Amniotic stem cell (primary cell): ENCODE measurements around the gene KISS1.

Experiments used
- DNase-seq: peaks from one replicate; lab custom pipeline; 2025; lab: John Stamatoyannopoulos, UW

KISS1 gene

DNA sequence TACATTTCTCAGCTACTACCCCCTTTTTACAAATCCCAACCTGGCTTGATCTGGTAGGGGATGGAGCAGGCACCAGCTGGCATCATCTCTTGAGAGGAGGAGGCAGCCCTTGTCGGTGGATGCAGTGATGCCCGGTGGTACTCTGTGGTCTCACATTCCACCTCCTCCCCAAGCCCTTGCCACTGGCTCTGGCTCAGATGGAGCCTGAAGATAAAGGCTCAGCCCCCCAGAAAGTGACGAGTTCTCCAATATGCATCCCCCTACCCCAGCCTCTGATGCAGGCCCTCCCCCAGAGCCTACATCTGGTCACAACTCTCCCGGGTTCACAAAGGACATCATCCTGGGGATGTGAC, 21.3 kb upstream of the KISS1 start:
- DNase-seq, result no peak

DNA sequence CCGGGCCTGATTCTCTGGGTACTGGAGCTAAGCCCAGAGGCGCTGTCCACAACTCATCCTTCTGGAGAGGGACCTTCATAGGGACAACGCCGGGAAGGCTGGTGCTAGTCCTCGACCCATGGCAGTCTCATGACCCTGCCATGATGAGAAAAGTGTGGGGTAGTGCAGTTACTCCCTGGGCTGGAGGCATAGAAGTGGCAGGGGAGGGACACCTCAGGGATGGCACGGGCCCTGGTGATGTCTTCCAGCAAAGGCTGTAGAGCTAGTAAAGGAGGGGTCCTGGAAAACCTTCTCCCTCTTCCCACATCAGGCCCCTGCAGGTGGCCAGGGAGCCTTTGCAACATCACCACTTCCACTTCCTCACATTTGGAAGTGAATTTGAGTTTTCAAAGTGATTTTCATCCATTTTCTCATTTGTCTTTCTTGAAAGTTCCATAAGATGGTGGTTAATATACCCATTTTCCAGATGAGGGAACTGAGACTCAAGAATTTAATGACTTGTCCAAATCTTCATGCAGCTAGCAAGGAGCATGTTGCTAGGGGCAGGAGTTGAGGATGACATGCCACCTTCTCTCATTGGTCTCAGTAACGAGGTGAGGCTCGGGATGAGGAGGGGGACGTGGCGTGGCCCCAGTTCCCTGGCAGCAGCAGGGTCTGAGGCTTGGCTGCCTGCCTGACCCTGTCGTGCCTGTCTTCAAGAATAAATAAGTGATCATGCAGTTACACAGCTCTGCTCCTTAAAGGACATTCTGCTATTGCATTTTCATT, 20.8 kb upstream of the KISS1 start:
- DNase-seq, result no peak

DNA sequence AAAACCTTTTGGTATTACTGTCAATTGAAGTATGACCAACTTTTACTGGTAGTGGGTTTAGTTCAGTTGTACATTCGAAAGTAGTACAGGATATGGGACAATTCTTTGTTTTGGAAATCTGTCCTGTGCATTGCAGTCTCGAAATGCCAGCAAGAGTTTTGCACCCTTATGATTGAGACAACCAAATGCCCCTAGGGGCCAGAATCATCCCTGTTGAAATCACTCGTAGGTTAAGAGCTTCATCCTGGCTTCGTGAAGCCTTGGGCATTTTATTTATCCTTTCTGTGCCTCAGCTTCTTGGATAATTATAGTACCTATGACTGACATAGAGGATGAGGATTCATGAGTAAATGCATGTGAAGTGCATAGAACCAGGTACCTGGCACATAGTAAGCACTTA, 19.9 kb upstream of the KISS1 start:
- DNase-seq, result no peak

DNA sequence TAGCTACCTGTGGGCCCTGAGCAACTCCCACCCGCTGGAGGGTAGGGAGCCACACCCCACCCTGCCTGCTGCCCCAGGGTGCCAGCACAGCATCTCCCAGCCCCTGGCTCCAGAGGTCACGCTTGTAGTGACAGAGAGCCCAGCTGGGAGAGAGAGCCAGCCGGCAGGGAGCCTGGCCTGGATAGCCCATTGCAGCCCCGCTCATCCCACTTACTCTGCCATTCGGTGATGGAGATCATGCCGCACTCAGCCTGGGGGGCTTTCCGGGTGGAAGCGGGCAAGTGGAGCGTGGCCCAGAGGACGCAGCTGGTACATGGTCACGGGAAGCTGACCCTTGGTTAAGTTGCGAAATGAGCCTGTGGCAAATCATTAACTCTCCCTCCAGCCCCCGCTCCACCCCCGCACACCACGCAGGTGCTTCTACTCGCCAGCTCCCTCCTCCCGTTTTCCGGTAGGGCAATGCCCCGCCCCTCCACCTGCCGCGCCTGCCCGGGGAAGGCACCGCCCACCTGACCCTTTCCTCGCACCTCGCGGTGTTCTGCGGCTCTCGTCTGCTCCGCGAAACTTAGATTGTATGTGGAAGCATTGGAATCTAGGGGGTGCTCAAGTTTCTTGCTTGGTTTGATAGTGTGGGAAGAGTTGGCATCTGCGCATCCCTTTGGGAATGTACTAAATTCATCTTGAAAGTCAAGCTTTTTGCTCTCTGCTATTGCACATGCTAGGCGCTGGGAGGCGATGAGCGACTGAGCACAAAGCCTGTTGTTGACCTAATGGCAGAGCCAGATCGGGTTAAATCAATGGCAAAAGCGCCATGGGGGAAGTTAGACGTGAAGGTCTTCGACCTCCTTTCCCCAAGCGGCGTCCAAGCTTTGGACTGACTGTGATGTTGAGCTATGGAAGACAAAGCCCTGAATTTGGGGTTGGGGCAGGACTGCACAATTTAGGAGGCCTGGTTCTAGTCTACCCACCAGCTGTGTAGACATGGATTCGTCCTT, 17.7 kb upstream of the KISS1 start, which contains the start of gene GOLT1A:
Gene GOLT1A (minus strand): TSS at position 321 of the 995 bp plus-strand sequence. CDS start 82 bp downstream, at position 239.
- DNase-seq, result peak; percentile 71

DNA sequence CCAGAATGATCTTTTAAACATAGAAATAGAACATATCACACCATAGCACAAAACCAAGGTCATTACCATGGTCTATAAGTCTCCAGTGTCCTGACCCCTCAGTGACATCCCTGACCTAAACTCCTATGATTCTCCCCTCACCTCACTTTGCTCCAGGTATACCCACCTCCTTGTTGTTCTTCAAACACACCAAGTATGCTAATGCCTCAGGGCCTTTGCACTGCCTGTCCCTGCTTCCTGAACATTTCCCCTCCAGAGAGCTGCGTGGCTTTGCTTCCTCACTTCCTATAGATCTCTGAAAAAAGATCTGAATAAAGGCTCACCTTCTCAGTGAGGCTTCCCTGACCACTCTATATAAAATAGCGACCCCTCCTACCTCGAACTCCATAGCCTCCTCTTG, 16.4 kb upstream of the KISS1 start:
- DNase-seq, result no peak

DNA sequence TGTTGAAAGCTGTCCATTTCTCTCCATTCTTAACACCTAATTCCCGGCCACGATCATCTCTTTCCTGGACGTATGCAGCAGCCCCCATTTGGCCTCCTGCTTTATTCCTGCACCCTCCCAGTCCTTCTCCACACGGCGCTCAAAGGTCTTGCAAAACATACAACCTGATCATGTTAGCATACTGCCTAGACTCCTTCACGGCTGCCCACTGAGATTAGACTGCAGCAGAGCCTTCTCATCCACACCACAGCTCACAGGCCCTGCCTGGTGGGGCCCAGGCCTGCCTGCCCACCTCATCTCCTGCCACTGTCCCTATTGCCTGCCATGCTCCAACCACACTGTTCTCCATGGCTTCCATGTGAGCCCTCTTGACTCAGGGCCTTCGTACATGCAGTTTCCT, 14.8 kb upstream of the KISS1 start:
- DNase-seq, result no peak

DNA sequence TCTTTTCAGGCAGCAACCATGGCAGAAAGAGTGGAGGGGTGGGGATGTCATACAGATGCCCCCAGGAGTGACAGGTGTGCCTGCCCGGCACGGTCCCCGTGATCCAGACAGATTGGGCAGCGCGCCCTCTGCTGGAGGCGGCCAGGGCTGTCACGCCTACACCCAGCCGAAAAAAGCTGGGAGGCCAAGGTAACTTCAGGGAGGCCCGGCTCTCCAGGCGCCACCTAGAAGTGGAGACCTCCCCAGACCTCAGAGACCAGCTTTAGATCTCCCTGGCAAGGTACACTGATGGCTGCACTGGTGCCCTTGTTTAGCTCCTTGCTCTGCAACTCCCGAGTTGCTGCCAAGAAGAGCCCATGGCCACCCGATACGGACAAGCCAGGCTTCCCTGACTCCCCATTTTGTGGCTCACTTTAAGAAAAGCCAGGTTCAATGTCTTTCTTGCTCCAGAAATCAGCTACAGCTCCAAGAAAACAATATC, 10.9 kb upstream of the KISS1 start:
- peak; percentile 12 for DNase-seq

DNA sequence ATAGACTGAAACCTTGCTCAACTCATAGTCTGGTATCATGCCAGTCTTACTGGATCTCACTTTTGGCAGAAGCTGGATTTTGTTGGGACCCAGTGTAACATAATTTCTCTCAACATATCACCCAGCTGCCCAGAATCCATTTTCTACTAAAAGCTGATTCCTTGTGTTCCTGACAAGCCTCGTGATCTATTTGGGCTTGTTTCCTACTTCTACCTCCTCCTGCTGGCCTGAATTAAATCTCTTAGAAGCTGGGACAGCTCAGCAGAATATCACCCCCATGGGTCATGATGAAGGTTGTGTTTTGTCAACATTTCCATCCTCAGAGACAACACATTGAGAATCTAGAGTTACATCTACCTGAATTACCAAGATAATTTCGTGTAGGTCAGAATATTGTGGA, 9.8 kb upstream of the KISS1 start:
- peak; percentile 8 for DNase-seq

DNA sequence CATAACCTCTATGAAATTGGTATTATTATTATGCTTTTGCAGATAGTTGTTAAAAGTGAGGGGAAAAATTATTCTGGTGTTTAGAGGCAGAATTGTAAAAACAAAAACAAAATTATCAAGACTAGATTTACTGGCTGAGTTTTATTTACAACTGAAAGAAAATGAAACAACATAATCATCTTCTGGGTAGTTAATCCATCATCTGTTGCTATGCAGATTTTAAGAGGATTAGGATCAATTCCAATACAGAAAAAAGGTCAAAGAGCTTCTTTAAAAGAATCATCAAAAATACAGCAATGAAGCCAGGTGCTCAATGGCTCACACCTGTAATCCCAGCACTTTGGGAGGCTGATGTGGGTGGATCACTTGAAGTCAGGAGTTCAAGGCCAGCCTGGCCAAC, 9.2 kb upstream of the KISS1 start:
- DNase-seq, result no peak

DNA sequence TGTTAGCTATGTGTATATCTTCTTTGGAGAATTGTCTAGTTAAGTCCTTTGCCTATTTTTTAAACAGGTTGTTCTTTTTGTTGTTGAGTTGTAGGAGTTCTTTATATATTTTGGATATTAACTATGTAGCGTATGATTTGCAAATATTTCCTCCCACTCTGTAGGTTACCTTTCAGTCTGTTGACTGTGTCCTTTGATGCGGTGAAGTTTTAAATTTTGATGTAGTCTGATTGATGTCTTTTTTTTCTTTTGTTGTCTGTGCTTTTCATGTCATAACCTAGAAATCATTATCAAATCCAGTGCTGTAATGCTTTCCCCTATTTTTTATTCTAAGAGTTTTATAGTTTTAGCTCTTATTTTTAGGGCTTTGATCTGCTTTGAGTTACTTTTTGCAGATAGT, 8.7 kb upstream of the KISS1 start:
- DNase-seq, result no peak

DNA sequence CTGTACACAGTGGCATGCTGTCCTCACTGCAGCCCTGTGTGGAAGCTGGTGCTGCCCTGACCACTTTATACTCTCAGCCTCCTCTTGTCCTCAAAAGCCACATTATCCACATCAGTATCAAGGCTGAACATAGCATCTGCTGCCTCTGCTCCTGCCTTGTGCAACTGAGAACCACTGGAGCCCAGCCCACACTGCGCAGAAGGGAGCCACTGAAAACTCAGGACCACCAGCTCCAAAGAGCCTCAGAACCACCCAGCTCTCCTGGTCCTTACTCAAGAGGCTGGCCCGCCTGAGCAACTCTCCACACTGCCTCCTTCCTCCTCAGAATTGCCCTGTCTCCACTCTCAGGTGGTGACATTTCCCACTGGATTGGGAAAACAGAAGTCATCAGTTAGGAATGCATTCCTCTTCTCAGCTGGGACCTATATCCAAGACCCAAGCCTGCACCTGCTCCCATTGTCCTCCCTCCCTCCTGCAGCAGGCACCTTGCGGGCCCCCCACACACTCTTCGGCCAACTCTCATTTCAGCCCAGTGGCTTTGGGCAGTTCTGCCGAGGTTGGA, 7.0 kb upstream of the KISS1 start:
- DNase-seq, result no peak

DNA sequence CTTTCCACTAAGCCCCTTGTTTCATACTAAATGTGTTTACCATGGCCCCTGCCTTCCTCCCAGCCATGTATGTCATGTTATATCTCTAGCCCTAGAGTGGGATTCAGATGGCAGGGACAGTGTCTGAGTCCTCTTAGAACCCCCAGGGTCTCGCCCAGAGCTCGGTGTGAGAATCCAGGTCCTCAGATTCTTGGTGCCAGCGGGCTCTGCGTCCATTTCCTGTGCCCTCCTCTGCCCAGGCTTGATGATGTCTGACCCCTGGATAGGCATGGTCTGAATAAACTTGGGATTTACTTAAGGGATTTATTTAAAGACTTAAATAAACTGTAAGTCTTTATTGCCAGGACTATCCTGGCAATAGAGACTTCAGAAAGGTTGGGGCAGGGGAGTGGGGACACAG, 6.2 kb upstream of the KISS1 start:
- DNase-seq, result no peak

DNA sequence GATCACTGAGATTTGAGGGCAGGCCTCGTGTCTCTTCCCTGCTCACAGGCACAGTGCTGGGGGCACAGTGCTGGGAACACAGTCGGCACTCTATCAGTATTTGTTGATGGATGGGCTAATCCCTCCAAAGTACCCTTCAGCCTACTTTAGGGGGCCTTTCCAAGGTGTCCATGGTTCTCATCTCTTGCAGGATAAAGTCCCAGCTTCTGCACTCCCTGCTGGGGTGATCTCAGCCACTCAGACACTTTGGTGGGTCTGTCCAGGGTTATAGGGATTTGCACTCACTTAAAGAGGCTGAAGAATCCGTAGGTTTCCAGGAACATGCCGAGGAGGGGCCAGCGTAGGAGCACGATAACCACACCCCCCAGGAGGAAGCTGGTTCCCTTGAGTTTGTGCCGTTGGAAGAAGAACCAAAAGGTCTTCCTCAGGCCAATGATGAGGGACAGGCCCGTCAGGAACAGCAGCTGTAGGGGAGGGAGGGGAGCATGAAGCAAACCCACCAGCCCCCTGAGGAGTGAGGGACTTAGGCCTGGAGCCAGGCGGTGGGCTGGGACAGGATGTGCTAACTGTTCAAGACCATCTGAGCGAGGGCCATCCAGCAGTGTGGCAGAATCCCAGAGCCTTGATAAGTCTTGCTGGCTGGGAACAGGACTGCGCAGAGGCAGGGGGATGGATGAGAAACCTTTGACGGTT, 5.2 kb upstream of the KISS1 start:
- DNase-seq, result no peak

DNA sequence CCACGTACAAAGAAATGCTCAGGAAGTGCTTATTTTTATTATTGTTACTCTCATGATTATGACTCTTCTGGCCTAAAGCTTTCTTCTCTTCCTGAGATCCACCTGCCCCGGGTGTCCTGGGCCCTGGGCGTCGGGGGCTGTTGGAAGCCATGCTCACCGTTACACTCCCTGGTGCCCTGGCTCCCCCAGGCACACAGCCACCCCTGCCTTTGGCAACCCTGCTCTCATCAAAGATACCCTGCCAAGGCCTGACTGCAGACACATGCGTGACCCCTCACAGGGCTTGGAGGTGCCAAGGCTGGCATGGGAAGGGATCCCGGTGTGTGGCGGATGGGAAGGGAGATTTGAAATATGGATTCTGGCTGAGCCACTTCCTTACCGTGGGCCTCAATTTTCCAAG, 3.3 kb upstream of the KISS1 start:
- DNase-seq, result no peak

DNA sequence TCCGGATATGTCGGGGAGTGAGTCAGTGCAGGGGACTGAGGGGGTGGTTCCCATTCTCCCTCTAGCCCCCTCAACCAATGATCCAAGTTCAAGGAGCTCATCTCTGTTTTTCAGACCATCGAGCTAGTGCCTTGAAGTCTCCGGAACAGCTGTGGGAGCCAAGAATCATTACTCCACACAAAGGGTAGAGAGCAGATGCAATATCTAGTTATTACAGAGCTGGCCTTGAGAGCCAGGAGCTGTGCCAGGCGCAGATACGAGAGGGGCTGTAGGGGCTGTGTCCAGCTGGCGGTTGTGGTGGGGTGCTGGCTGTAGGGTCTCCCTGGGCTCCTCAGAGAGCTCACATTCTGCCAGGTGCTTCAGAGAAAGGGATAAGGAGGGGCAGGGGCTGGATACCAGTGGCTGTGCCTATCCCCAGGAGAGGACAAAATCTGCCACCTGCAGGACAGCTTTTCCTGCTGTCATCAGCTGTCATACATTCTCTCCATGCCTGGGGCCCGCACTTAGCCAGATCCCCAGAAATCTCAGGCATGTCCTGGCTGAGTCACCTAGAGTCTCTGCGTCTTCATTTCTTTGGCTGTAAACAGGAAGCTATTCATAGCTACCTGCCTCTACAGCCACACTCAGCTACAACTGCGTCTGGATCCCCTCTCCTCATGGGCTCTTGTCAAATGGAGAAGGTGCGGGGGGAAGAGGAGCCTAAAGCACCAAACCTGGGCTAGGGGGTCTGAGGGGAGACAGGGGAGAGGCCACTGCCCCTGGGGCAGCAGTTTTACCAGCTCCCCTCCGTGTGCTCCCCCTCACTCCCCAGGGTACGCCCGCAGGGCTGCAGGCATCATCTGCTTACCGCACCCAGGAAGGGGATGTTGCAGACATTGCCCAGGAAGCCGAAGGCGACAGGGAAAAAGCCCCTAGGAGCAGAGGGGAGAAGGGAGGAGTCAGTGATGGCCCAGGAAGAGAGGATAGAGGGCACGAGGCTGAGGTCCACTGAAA, 2.4 kb upstream of the KISS1 start:
- peak; percentile 49 for DNase-seq

DNA sequence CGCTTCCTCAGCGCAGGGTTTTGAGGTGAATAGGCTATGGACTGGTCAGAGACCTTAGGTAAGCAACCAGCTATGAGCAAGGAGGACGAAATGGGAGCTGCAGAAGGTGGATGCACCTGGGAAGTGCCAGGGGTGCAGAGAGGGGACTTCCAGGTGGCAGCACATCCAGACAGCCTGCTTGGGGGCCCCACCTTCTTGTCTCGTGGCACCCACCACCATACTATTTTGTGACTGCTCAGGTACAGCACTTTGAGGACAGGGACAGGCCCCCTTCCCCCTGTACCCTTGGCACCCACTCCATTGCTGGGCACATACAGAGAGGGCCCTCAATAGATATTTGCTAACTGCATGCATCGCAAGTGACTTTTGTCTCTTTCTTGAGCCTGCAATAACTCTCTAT, 777 bp upstream of the KISS1 start:
- no peak for DNase-seq

DNA sequence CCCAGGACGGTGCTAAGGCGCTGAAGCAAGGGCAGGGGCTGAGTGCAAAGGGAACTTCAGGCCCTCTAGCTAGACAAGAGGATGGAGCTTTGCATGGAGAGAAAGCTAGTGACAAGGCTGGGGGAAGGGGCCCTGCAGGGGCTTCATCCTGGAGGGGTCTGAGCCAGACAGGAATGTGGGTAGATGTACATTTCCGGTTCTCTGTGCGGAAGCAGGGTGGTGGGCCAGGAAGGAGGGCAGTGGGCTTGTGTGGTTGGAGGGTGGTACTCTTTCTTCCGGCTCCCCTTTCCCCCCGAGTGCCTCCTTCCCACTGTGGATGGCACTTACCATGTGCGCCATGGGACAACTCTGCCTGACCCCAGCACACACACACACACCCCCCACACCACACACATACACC, 1.5 kb downstream of the KISS1 start:
- DNase-seq, result no peak

DNA sequence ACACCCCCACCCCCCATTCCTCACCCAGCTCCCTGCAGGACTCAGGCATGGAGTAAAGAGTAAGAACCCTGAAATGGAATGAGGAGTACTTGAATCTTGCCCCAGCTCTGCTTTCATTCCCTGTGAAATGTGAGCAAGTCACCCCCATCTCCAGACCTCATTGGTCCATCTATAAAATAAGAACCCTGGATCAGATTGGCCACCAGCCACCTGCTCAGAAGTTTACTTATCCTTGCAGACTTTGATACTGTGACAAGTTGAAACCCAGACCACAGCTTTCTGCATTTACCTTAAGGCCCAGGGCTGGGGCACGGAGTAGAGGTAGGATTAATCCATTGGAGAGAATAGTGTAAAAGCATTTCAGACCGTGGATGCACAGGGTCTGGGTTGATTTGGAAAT, 2.2 kb downstream of the KISS1 start:
- no peak for DNase-seq

DNA sequence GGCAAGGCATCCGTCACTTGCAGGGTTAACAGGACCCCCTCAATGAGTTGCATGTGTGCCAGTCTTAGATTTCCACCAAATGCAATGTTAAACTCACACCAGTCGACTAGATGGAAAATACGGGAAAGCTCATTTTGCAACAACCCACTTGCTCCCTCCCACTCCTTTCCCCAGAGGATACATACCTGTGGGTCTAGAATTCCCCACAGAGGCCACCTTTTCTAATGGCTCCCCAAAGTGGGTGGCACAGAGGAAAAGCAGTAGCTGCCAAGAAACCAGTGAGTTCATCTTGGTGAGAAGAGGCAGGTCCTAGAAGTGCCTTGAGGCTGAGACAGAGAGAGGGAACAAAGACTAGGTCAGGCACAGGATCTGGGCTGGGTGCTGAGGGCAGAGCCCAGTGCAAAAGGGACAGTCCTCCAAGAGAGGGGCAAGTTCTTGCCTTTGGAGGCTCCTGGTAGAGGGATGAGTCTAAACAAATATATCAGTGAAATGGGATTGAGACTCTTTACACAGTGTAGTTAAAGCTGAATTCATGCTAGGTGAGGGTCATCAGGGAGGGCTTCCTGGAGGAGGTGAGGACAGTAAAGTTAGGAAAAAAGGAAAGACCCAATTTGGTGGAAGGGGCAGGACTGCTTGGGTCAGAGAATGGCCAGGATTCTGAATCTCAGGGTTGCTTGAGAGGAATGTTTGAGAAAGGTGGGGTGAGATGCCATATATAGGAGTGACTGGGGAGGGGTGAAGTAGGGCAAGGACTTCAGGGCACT, 3.5 kb downstream of the KISS1 start:
- DNase-seq, result no peak

DNA sequence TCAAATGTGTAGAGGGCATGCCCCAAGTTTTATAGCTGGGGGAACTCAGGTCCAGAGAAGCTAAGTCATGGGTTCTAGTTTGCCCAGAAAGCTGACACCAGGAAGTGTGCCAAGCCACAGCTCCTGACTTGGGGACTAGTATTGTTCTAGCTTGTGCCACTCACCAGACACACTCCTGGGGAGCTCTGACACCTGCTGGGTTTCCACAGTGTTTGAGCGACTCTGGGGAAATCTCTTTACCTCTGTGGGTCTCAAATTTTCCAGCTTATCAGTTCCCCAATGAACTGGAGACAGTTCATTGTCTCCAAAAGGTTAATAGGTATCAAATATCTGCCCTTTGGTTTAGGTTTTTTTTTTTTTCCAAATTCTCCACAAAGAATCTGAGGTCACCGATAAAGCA, 4.2 kb downstream of the KISS1 start:
- DNase-seq, result no peak
